ENCODE data around the gene CTSF. TPM values are rescaled to one million over a fixed set of nuclear protein-coding genes. Genes with fewer than 3 reads are reported as not detected.
A peak's percentile ranks its signal among the peaks of the same experiment; 100 is the strongest.

CTSF gene
- total RNA-seq, 1 experiment from 2014 or later: 0.98 TPM

DNA sequence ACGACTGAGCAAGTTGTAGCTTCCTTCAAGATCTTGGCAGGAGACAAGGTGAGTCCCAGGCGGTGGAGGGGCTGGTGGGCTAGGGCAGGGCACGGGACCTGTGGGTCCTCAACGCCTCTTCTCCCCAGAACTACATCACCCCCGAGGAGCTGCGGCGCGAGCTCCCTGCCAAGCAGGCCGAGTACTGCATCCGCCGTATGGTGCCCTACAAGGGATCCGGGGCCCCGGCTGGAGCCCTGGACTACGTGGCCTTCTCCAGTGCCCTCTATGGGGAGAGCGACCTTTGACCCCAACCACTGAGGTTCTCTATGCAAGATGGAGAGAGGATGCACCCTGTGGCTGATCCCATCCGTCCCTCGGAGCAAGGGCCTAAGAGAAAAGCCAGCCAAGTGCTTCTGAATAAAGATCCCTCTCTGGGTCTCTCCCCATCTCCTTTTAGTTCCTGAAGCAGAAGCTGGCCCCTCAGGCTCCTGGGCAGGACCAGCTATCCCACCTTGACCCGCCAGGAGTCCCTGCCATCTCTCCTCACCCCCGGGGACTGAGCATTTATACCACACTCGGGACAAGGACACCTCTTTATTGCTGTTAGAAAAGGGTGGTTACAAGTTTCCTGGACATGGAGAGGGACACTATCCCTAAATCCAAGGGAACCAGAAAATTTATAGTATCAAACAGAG lies 5.4 kb downstream of the CTSF start:
- Mint-ChIP-seq H3K36me3 (ENCODE audit: insufficient read depth in 1 of 3, low read depth in 3 of 3) (peaks cover 12 to 60% (median 54%) of the 10 kb centered on the region in 3 experiments), H3K4me1 (peaks cover 6 to 8% of the 10 kb centered on the region in 2 experiments), H3K27ac (peak overlapping the region in 1 of 3 experiments; percentile 53; a peak in 1 of 7 replicates), H3K9me3 (no peaks in the 10 kb centered on the region), H3K4me3 (no peak overlapping the region), H3K27me3 (ENCODE audit: low read depth) (peaks cover 2% of the 10 kb centered on the region)
- Histone ChIP-seq H3K27ac (ENCODE audit: insufficient read length, low read depth, low read length) (no peak overlapping the region), H3K9me3 (ENCODE audit: control insufficient read depth, low read depth, low read length) (no peaks in the 10 kb centered on the region), H2BK120ac (ENCODE audit: low read depth, low read length, poor library complexity, severe bottlenecking) (no peak overlapping the region), H3K23me2 (ENCODE audit: insufficient read length, low read depth, low read length, poor library complexity, severe bottlenecking) (no peaks in the 10 kb centered on the region), H3K14ac (ENCODE audit: insufficient read depth, low read length) (no peak overlapping the region), H4K8ac (replicated peaks; ENCODE audit: insufficient read length, low read depth, low read length) (no peak overlapping the region), H3K9ac (ENCODE audit: extremely low read depth, insufficient read length, low read length) (no peak overlapping the region), H2BK12ac (ENCODE audit: insufficient read length, low read depth, low read length) (no peak overlapping the region), H2BK5ac (ENCODE audit: insufficient read length, low read length) (no peak overlapping the region), H2BK20ac (ENCODE audit: low read depth, low read length, poor library complexity, severe bottlenecking) (no peak overlapping the region), H2AFZ (ENCODE audit: low read length) (no peak overlapping the region), H3K79me2 (ENCODE audit: insufficient read depth, low read length) (no peaks in the 10 kb centered on the region), H3K23ac (ENCODE audit: insufficient read length, low read depth, low read length) (no peak overlapping the region), H3K4me2 (ENCODE audit: insufficient read depth, insufficient read length, low read length) (no peak overlapping the region), H3K27me3 (ENCODE audit: insufficient read depth, low read length) (no peaks in the 10 kb centered on the region), H3K56ac (ENCODE audit: insufficient read length, low read depth, low read length) (no peak overlapping the region), H4K91ac (ENCODE audit: insufficient read length, low read depth, low read length) (no peak overlapping the region), H2BK15ac (ENCODE audit: low read depth, low read length) (no peak overlapping the region), H3K18ac (ENCODE audit: insufficient read length, low read depth, low read length) (no peak overlapping the region), H3K4ac (ENCODE audit: low read depth, low read length) (no peak overlapping the region), H4K20me1 (ENCODE audit: control insufficient read depth, insufficient read depth, insufficient read length) (no peaks in the 10 kb centered on the region), H3T11ph (ENCODE audit: low read length) (no peak overlapping the region), H2AK5ac (ENCODE audit: insufficient read length, low read length) (no peak overlapping the region), H3K79me1 (ENCODE audit: insufficient read depth, low read depth, low read length, poor library complexity, severe bottlenecking) (no peaks in the 10 kb centered on the region), H3K4me1 (ENCODE audit: insufficient read depth, low read length) (no peaks in the 10 kb centered on the region), H4K5ac (ENCODE audit: insufficient read length, low read depth, low read length) (no peak overlapping the region)
- TF ChIP-seq, protein P1, sequence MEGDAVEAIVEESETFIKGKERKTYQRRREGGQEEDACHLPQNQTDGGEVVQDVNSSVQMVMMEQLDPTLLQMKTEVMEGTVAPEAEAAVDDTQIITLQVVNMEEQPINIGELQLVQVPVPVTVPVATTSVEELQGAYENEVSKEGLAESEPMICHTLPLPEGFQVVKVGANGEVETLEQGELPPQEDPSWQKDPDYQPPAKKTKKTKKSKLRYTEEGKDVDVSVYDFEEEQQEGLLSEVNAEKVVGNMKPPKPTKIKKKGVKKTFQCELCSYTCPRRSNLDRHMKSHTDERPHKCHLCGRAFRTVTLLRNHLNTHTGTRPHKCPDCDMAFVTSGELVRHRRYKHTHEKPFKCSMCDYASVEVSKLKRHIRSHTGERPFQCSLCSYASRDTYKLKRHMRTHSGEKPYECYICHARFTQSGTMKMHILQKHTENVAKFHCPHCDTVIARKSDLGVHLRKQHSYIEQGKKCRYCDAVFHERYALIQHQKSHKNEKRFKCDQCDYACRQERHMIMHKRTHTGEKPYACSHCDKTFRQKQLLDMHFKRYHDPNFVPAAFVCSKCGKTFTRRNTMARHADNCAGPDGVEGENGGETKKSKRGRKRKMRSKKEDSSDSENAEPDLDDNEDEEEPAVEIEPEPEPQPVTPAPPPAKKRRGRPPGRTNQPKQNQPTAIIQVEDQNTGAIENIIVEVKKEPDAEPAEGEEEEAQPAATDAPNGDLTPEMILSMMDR (conservative IDR thresholded peaks at IDR 0.05): no peak
- no peak for DNase-seq
- no CpG with 5 or more reads among the region's 20 CpGs for WGBS (ENCODE audit: extremely low coverage, insufficient read length, low lambda C conversion rate)
